Prostate gland (tissue), 2 donors: ENCODE results near the gene SH2D3C.
A peak's percentile ranks its signal among the peaks of the same experiment; 100 is the strongest.

ENCODE experiments used
- CTCF ChIP-seq, 4 experiments: fragments of 200-600 bp in 2 of 4; fragments of 450-650 bp in 2 of 4; sonication (generic) in 2 of 4; IDR thresholded peaks; 1 replicate in 3 of 4; 2 replicates in 1 of 4; pipeline ENCODE4 v1.5.1; 2016 to 2019; ENCODE audit warnings: antibody characterized with exemption in 4 of 4, mild to moderate bottlenecking in 2 of 4, moderate library complexity in 2 of 4
- POLR2AphosphoS5 ChIP-seq: sonication (generic); formaldehyde crosslinking; IDR thresholded peaks from one replicate; pipeline ENCODE4 v1.6.1; 2017; ENCODE audit warnings: antibody characterized with exemption

- TF ChIP-seq CTCF (IDR thresholded peaks at IDR 0.05) (peak in 1 of 4 experiments; percentile 23), POLR2AphosphoS5 (no peak)
Measured at GRCh38 chr9:127801955-127802575, 23.6 kb upstream of the SH2D3C start.
